Amygdala (tissue), 56 donors: ENCODE results near the gene NAP1L3.
A peak's percentile ranks its signal among the peaks of the same experiment; 100 is the strongest.

Experiments
- DNase-seq, 56 donors: peaks; one replicate each; lab custom pipeline; 2025; lab: John Stamatoyannopoulos, UW

NAP1L3 gene, protein sequence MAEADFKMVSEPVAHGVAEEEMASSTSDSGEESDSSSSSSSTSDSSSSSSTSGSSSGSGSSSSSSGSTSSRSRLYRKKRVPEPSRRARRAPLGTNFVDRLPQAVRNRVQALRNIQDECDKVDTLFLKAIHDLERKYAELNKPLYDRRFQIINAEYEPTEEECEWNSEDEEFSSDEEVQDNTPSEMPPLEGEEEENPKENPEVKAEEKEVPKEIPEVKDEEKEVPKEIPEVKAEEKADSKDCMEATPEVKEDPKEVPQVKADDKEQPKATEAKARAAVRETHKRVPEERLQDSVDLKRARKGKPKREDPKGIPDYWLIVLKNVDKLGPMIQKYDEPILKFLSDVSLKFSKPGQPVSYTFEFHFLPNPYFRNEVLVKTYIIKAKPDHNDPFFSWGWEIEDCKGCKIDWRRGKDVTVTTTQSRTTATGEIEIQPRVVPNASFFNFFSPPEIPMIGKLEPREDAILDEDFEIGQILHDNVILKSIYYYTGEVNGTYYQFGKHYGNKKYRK

DNA sequence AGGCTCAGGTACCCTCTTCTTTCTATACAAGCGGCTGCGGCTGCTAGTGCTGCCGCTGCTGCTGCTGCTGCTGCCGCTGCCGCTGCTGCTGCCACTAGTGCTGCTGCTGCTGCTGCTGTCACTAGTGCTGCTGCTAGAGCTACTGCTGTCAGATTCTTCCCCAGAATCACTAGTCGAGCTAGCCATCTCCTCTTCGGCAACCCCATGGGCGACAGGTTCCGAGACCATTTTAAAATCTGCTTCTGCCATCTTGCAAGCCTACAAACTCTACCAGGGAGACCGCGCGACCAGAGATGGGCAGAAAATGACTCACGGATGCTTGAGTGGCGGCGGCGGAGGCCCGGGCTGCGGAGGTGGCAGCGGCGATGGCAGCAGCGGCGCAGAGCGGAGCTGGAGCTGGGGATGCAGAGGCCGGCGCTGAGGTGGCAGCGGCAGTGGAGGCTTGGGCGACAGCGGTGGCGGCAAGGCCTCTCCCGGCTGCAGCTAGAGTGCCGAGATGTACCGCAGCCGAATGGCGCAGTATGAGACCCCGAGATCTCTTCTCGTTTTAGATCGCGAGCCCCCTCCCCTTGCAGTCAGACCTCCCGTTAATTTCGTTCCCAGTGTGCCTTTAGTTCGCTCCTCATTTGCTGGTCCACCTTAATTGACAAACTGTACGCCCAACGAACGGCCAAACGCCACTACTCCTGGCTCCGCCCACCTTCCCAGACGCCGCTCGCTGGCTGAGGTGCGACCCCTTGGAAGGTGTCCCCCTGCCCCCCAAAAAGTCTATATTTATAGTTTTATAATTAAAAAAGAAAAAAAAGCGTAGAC is at the start of gene NAP1L3:
TSS of gene NAP1L3 (minus strand) at position 523 of the 813 bp plus-strand sequence. CDS start at position 249, 274 bp downstream.
- DNase-seq = peak; percentile 3 to 90 (median 70)

DNA sequence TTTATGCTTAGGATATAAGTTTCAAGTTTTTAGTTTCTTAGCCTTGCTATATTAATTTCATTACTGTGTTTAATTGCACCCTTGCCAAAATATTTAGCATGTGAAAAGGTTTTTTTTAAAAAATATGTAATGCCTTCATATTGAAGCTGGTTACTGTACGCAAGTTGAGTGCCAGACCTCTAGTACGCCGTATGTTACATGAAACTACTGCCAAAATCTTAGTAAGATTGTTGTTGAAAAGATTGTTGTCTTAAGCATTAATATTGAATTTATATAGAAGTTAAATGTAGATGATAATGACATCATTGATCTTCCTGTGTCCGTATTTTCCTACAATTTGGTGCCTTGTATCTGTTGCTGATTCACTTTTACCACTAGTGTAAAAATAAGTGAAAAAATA is 37.7 kb upstream of the NAP1L3 start:
- DNase-seq = no peak

DNA sequence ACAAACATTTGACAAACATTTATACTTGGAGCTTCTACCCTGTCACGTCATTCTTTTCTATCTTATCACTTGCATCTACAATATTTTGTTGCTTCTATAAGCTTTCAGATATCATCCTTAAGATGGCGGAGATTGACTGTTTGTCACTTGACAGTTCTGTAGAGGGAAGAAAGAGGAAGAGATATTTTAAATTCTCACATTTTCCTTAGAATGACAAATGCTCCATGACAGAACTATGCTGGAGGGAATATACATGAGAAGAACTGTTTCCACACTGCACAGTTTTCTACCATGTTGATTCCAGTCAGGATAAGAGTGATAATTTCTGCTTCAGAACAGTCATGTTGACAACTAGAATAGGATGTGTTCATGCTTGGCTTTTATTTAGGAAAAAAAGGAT is 30.3 kb upstream of the NAP1L3 start:
- DNase-seq = no peak

DNA sequence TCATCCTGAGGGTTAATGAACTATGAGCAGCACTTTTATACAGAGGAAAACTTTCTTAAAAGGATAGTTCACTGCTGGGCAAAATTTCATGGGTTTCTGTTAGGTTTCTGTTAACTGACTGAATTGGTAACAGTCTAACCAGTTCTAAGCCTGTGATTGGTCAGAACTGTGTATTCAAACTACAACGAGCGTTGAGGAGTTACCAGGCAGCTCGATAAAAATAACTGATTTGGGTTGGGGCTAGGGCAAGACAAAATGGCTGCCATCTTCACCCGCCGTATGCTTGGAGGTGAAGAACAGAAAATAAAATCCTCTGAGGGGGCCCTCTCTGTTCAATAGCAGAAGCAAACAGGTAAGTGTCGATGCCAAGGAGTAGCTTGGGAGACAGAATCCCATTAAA is 22.6 kb upstream of the NAP1L3 start:
- DNase-seq = no peak

DNA sequence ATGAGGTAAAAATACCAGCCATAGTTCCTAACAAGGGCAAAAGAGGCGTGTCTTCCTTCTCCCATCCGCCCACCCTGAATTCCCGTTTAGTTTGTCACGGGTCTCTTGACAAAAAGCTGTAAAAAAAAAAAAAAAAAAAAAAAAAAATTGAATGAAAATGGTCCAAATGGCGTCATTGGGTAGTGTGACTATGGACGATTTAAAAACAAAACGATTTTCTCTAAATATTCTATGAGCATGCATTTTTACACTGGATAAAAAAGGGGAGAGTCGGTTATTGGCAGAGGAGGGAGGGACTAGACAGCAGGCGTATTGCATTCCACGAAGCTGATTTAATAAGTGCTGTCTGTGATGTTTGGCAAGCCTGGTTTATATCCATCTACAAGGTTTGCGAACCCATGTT is 492 bp upstream of the NAP1L3 start, which contains the start of gene FAM133A:
TSS of gene FAM133A (plus strand) at position 338 of the 403 bp plus-strand sequence. CDS start 35,214 bp downstream, outside the sequence.
- peak in 7 of 56 donors; percentile 0 to 45 (median 3) for DNase-seq

DNA sequence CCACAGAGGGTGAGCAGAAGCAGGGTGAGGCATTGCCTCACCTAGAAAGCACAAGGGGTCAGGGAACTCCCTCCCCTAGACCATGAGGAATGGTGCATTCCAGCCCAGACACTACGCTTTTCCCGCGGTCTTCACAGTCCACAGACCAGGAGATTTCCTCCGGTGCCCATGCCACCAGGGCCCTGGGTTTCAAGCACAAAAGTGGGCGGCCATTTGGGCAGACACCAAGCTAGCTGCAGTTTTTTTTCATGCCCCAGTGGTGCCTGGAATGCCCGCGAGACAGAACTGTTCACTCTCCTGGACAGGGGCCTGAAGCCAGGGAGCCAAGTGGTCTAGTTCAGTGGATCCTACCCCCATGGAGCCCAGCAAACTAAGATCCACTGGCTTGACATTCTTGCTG is 12.8 kb downstream of the NAP1L3 start:
- DNase-seq = no peak

DNA sequence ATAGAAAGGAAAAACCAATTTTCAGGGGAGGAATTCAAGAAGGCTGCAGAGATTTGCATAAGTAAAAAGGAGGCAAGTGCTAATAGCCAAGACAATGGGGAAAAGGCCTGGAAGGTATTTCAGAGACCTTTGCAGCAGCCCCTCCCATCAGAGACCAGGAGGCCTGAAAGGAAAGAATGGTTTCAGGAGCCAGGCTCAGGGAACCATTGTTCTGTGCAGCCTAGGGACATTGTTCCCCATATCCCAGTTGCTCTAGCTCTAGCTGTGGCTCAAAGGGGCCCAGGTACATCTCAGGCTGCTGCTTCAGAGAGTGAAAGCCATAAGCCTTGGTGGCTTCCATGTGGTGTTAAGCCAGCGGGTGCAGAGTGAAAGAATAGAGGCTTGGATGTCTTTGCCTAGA is 24.0 kb downstream of the NAP1L3 start:
- no peak for DNase-seq

DNA sequence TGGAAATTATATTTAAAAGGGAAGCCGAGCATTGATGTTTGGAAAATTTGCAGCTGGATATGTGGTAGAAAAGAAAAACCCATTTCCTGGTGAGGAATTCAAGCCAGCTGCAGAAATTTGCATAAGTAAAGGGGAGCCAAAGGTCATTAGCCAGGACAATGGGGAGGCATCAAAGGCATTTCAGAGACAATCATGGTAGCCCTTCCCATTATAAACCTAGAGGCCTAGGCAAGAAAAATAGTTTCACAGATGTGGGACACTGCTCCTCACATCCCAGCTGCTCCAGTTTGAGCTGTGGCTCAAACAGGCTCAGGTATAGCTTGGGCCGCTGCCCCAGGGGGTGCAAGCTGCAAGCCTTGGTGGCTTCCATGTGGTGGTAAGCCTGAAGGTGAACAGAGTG is 35.8 kb downstream of the NAP1L3 start:
- DNase-seq = no peak
